ENCODE measurements around the gene ADAM29. TPM values are rescaled to one million over a fixed set of nuclear protein-coding genes. Genes with fewer than 3 reads are reported as not detected.

ADAM29 gene
- total and polyA plus RNA-seq, 2 donors (not counting 1 experiment from before 2014, with no cell fraction given), result not detected

GRCh38 chr4:174940002-174940401 is 21.8 kb downstream of the ADAM29 start:
- no peak for DNase-seq
- POLR2A ChIA-PET, result no interaction called here
- Mint-ChIP-seq H3K27ac (no peak overlapping the region), H3K4me3 (no peak overlapping the region), H3K4me1 (no peaks in the 10 kb centered on the region), H3K27me3 (no peaks in the 10 kb centered on the region), H3K9me3 (ENCODE audit: insufficient read depth) (no peaks in the 10 kb centered on the region)
- no peaks in the 10 kb centered on the region for H3K36me3 ChIP-seq (replicated peaks in 1 of 2; ENCODE audit: control extremely low read depth in 1 of 2, control insufficient read depth in 1 of 2, extremely low read depth in 1 of 2, insufficient read depth in 2 of 2, low read length in 1 of 2)
- no CpG with 5 or more reads among the region's 1 CpG for WGBS (ENCODE audit: insufficient coverage)
- CTCF ChIA-PET, result no interaction called here
- H3K4me3 ChIP-seq (ENCODE audit: control extremely low read depth in 1 of 5, extremely low read depth in 1 of 5, insufficient read depth in 1 of 5, low read depth in 2 of 5, low read length in 4 of 5), result no peak overlapping the region
- no peak overlapping the region for H3K27ac ChIP-seq (ENCODE audit: low read length in 2 of 2)
- intact Hi-C loops (cut with micrococcal nuclease), result no loop called here
- no peaks in the 10 kb centered on the region for H3K27me3 ChIP-seq (replicated peaks in 1 of 4; ENCODE audit: control extremely low read depth in 1 of 4, control insufficient read depth in 3 of 4, insufficient read depth in 4 of 4, low read length in 3 of 4)
- H2AFZ ChIP-seq (ENCODE audit: insufficient read depth, low read depth, low read length, poor library complexity, severe bottlenecking), result no peak overlapping the region
- ATAC-seq (ENCODE audit: low read depth), result no peak
- H3K4me2 ChIP-seq (replicated peaks; ENCODE audit: low read depth, low read length, poor library complexity, severe bottlenecking), result no peak overlapping the region
- H3K9ac ChIP-seq (ENCODE audit: low read length), result no peak overlapping the region
- H3K79me2 ChIP-seq (ENCODE audit: control insufficient read depth, insufficient read depth, low read length), result no peaks in the 10 kb centered on the region
- H4K20me1 ChIP-seq (ENCODE audit: control insufficient read depth, insufficient read depth, low read length, poor library complexity, severe bottlenecking), result no peaks in the 10 kb centered on the region
- TF ChIP-seq, protein P1, sequence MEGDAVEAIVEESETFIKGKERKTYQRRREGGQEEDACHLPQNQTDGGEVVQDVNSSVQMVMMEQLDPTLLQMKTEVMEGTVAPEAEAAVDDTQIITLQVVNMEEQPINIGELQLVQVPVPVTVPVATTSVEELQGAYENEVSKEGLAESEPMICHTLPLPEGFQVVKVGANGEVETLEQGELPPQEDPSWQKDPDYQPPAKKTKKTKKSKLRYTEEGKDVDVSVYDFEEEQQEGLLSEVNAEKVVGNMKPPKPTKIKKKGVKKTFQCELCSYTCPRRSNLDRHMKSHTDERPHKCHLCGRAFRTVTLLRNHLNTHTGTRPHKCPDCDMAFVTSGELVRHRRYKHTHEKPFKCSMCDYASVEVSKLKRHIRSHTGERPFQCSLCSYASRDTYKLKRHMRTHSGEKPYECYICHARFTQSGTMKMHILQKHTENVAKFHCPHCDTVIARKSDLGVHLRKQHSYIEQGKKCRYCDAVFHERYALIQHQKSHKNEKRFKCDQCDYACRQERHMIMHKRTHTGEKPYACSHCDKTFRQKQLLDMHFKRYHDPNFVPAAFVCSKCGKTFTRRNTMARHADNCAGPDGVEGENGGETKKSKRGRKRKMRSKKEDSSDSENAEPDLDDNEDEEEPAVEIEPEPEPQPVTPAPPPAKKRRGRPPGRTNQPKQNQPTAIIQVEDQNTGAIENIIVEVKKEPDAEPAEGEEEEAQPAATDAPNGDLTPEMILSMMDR (IDR thresholded peaks at IDR 0.05), result no peak
- no peak for TF ChIP-seq EZH2 (IDR thresholded peaks at IDR 0.05; ENCODE audit: borderline replicate concordance, insufficient read depth, low read depth, low read length, poor library complexity, severe bottlenecking)
- peaks cover 0 to 8% (median 0%) of the 10 kb centered on the region in 3 donors for H3K9me3 ChIP-seq (ENCODE audit: control extremely low read depth in 1 of 3, control insufficient read depth in 2 of 3, insufficient read depth in 1 of 3, low read length in 2 of 3)
- no peaks in the 10 kb centered on the region for H3K4me1 ChIP-seq (ENCODE audit: control insufficient read depth in 2 of 2, insufficient read depth in 2 of 2, low read length in 2 of 2)

DNA sequence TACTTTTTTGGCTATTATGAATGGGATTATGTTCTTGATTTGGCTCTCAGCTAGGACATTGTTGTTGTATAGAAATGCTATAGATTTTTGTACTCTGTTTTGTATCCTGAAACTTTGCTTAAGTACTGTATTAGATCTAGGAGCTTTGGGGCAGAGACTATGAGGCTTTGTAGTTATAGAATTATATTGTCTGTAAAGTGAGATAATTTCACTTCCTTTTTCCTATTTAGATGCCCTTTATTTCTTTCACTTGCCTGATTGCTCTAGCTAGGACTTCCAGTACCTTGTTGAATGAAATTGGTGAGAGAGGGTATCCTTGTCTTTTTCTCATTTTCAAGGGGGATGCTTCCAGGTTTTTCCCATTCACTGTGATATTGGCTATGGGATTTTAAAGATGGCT is 28.1 kb downstream of the ADAM29 start:
- ChIA-PET CTCF (no interaction called here), POLR2A (no interaction called here)
- no peak for DNase-seq
- H3K4me1 Mint-ChIP-seq, result peaks cover 6% of the 10 kb centered on the region
- no peak for ATAC-seq (ENCODE audit: low read depth)
- no peak overlapping the region for H3K27ac ChIP-seq (ENCODE audit: low read length in 2 of 2)
- H3K79me2 ChIP-seq (ENCODE audit: control insufficient read depth, insufficient read depth, low read length), result no peaks in the 10 kb centered on the region
- H3K36me3 ChIP-seq (replicated peaks in 1 of 2; ENCODE audit: control extremely low read depth in 1 of 2, control insufficient read depth in 1 of 2, extremely low read depth in 1 of 2, insufficient read depth in 2 of 2, low read length in 1 of 2), result no peaks in the 10 kb centered on the region
- H3K4me3 Mint-ChIP-seq, result no peak overlapping the region
- intact Hi-C loops (cut with micrococcal nuclease), result no loop called here
- H3K4me3 ChIP-seq (ENCODE audit: control extremely low read depth in 1 of 5, extremely low read depth in 1 of 5, insufficient read depth in 1 of 5, low read depth in 2 of 5, low read length in 4 of 5), result no peak overlapping the region
- H3K27ac Mint-ChIP-seq, result no peak overlapping the region
- H3K4me1 ChIP-seq (ENCODE audit: control insufficient read depth in 2 of 2, insufficient read depth in 2 of 2, low read length in 2 of 2), result no peaks in the 10 kb centered on the region
- H3K9me3 ChIP-seq (ENCODE audit: control extremely low read depth in 1 of 3, control insufficient read depth in 2 of 3, insufficient read depth in 1 of 3, low read length in 2 of 3), result peaks cover 0 to 16% (median 0%) of the 10 kb centered on the region in 3 donors
- no peak overlapping the region for H3K9ac ChIP-seq (ENCODE audit: low read length)
- no peak overlapping the region for H2AFZ ChIP-seq (ENCODE audit: insufficient read depth, low read depth, low read length, poor library complexity, severe bottlenecking)
- H3K27me3 ChIP-seq (replicated peaks in 1 of 4; ENCODE audit: control extremely low read depth in 1 of 4, control insufficient read depth in 3 of 4, insufficient read depth in 4 of 4, low read length in 3 of 4), result no peaks in the 10 kb centered on the region
- peaks cover 4% of the 10 kb centered on the region for H3K9me3 Mint-ChIP-seq (ENCODE audit: insufficient read depth)
- H3K27me3 Mint-ChIP-seq, result no peaks in the 10 kb centered on the region
- no peak for TF ChIP-seq EZH2 (IDR thresholded peaks at IDR 0.05; ENCODE audit: borderline replicate concordance, insufficient read depth, low read depth, low read length, poor library complexity, severe bottlenecking)
- TF ChIP-seq, protein P1 (IDR thresholded peaks at IDR 0.05), result no peak
- no peaks in the 10 kb centered on the region for H4K20me1 ChIP-seq (ENCODE audit: control insufficient read depth, insufficient read depth, low read length, poor library complexity, severe bottlenecking)
- H3K4me2 ChIP-seq (replicated peaks; ENCODE audit: low read depth, low read length, poor library complexity, severe bottlenecking), result no peak overlapping the region
